Measurements from ENCODE around the gene IL15RA. TPM values are rescaled to one million over a fixed set of nuclear protein-coding genes. Genes with fewer than 3 reads are reported as not detected.

Gene IL15RA
- total RNA-seq, 1 experiment from 2014 or later = 0.66 TPM

DNA sequence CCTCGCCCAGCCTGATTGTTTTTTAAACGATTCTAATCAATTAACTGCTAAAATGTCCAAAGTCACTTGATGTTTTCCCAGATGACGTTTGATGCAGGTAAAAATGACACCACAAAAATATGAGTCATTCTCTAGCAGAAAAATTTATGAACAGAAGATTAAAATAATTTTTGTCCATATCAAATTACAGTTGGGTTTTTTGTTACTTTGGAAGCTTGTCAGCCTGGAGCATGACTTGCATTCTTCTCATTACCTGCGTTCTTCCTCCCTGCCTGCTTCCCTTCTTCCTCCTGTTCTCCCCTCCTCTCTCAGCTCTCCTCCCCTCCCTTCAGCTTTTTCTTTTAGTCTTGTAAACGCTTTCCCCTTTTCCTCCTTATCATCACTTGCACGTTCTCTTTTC lies 18.7 kb downstream of the IL15RA start:
- H3K4me3 Mint-ChIP-seq (ENCODE audit: unreplicated experiment) = no peak overlapping the region

DNA sequence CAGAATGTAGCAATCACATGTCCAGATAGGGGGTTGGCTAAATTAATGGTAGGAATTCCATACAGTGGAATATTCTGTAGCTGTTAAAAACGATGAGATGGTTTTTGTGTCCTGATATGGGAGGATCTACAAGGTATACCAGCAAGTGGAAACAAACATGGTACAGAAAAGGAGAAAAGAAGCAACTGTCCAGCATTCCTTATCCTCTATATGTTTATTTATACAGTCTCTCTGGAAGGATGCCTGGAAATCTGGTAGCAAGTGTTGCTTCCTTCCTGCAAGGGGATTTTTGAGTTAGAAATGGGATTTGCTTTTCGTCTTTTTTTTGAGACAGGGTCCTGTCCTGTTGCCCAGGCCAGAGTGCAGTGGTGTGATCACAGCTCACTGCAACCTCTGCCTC lies 19.3 kb downstream of the IL15RA start:
- no peak overlapping the region for H3K27ac Mint-ChIP-seq (ENCODE audit: unreplicated experiment)
- H3K36me3 Mint-ChIP-seq (ENCODE audit: insufficient read depth, unreplicated experiment) = no peaks in the 10 kb centered on the region
- CTCF ChIA-PET = no interaction called here
- intact Hi-C loops (cut with micrococcal nuclease; ENCODE audit: unreplicated experiment) = no loop called here
- no TSS peak for BruUV-seq (replicated peaks)
- H3K4me3 ChIP-seq (ENCODE audit: low read depth, low read length) = no peak overlapping the region
- H3K27me3 Mint-ChIP-seq (ENCODE audit: insufficient read depth, unreplicated experiment) = no peaks in the 10 kb centered on the region
- no peaks in the 10 kb centered on the region for H3K4me1 Mint-ChIP-seq (ENCODE audit: low read depth, unreplicated experiment)
- no peaks in the 10 kb centered on the region for H3K9me3 Mint-ChIP-seq (ENCODE audit: unreplicated experiment)
- H3K9me3 ChIP-seq = no peaks in the 10 kb centered on the region
- POLR2A ChIA-PET = no interaction called here
- H3K36me3 ChIP-seq (ENCODE audit: control insufficient read depth, insufficient read depth, low read length) = no peaks in the 10 kb centered on the region
- no peaks in the 10 kb centered on the region; the same call in 1 of the 2 replicates for H3K27me3 ChIP-seq (replicated peaks; ENCODE audit: control insufficient read depth, insufficient read depth, low read length)
- TF ChIP-seq, protein P1, sequence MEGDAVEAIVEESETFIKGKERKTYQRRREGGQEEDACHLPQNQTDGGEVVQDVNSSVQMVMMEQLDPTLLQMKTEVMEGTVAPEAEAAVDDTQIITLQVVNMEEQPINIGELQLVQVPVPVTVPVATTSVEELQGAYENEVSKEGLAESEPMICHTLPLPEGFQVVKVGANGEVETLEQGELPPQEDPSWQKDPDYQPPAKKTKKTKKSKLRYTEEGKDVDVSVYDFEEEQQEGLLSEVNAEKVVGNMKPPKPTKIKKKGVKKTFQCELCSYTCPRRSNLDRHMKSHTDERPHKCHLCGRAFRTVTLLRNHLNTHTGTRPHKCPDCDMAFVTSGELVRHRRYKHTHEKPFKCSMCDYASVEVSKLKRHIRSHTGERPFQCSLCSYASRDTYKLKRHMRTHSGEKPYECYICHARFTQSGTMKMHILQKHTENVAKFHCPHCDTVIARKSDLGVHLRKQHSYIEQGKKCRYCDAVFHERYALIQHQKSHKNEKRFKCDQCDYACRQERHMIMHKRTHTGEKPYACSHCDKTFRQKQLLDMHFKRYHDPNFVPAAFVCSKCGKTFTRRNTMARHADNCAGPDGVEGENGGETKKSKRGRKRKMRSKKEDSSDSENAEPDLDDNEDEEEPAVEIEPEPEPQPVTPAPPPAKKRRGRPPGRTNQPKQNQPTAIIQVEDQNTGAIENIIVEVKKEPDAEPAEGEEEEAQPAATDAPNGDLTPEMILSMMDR (IDR thresholded peaks at IDR 0.05; ENCODE audit: insufficient read depth in 1 of 2, low read depth in 1 of 2, low read length in 1 of 2, severe bottlenecking in 1 of 2, unreplicated experiment in 1 of 2) = no peak
- H3K4me3 Mint-ChIP-seq (ENCODE audit: unreplicated experiment) = no peak overlapping the region
- no peak for DNase-seq
- no peaks in the 10 kb centered on the region for H3K4me1 ChIP-seq

More for the DNA sequence above, 18.7 kb downstream of the IL15RA start:
- no peaks in the 10 kb centered on the region for H3K4me1 ChIP-seq
- no peaks in the 10 kb centered on the region; the same call in 1 of the 2 replicates for H3K27me3 ChIP-seq (replicated peaks; ENCODE audit: control insufficient read depth, insufficient read depth, low read length)
- Mint-ChIP-seq H3K27me3 (ENCODE audit: insufficient read depth, unreplicated experiment) (no peaks in the 10 kb centered on the region), H3K4me1 (ENCODE audit: low read depth, unreplicated experiment) (no peaks in the 10 kb centered on the region), H3K27ac (ENCODE audit: unreplicated experiment) (no peak overlapping the region), H3K36me3 (ENCODE audit: insufficient read depth, unreplicated experiment) (no peaks in the 10 kb centered on the region), H3K9me3 (ENCODE audit: unreplicated experiment) (no peaks in the 10 kb centered on the region)
- DNase-seq = no peak
- no peaks in the 10 kb centered on the region for H3K36me3 ChIP-seq (ENCODE audit: control insufficient read depth, insufficient read depth, low read length)
- intact Hi-C loops (cut with micrococcal nuclease; ENCODE audit: unreplicated experiment) = no loop called here
- TF ChIP-seq, protein P1 (IDR thresholded peaks at IDR 0.05; ENCODE audit: insufficient read depth in 1 of 2, low read depth in 1 of 2, low read length in 1 of 2, severe bottlenecking in 1 of 2, unreplicated experiment in 1 of 2) = no peak
- POLR2A ChIA-PET = interaction anchor here (0.5 kb wide), 2 partner anchors 100 to 114 kb away, joined by 3 read pairs; no protein-coding TSS in a partner anchor
- CTCF ChIA-PET = interaction anchor here (0.6 kb wide), 1 partner anchor 129 kb away, joined by 4 read pairs; no protein-coding TSS in a partner anchor
- no peaks in the 10 kb centered on the region for H3K9me3 ChIP-seq
- no TSS peak for BruUV-seq (replicated peaks)
- no peak overlapping the region for H3K4me3 ChIP-seq (ENCODE audit: low read depth, low read length)

DNA sequence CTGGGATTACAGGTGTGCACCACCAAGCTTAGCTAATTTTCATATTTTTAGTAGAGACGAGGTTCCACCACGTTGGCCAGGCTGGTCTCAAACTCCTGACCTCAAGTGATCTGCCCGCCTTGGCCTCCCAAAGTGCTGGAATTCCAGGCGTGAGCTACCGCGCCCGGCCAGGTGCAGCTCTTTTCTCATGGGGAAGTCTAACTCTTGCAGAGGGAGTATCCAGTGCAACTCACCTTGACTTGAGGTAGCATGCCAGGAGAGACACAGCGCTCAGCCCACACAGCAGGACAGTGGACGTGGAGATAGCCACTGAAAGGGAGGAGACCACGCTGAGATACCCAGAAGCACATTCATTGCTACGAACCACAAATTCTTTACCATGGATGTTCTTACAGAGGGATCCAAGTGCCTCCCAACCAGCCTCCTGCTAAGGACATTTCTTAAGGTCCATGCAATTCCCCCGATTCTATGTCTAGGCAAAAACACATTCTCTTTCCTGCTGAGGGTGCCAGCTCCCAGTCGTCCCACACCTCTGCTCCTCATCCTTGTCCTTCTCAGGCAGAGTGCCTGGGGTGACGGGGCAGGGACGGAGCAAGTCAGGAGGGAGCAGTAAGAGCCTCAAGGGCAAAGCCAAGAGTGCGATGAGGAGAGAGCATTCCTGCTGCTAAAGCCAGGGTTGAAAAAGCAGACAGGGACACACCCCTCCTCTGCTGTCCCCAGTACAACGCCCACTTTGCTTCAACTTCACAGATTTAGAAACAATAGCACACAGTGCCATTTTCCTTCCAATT lies 21.0 kb downstream of the IL15RA start:
- intact Hi-C loops (cut with micrococcal nuclease; ENCODE audit: unreplicated experiment) = no loop called here
- H3K27ac Mint-ChIP-seq (ENCODE audit: unreplicated experiment) = no peak overlapping the region
- DNase-seq = peak in 1 of 2 experiments; percentile 35

More for the DNA sequence above, 21.0 kb downstream of the IL15RA start:
- no peak overlapping the region for H3K4me3 ChIP-seq (ENCODE audit: low read depth, low read length)
- no peaks in the 10 kb centered on the region for H3K9me3 ChIP-seq
- H3K4me1 ChIP-seq = peaks cover under 1% of the 10 kb centered on the region; the same call in 1 of the 2 replicates
- ChIA-PET CTCF (interaction anchor here (0.7 kb wide), 1 partner anchor 655 kb away, joined by 4 read pairs; no protein-coding TSS in a partner anchor), POLR2A (no interaction called here)
- no peak overlapping the region for H3K4me3 Mint-ChIP-seq (ENCODE audit: unreplicated experiment)
- no peaks in the 10 kb centered on the region for H3K36me3 ChIP-seq (ENCODE audit: control insufficient read depth, insufficient read depth, low read length)
- no peaks in the 10 kb centered on the region for H3K9me3 Mint-ChIP-seq (ENCODE audit: unreplicated experiment)
- no peaks in the 10 kb centered on the region for H3K4me1 Mint-ChIP-seq (ENCODE audit: low read depth, unreplicated experiment)
- no peaks in the 10 kb centered on the region for H3K36me3 Mint-ChIP-seq (ENCODE audit: insufficient read depth, unreplicated experiment)
- no peaks in the 10 kb centered on the region; the same call in 1 of the 2 replicates for H3K27me3 ChIP-seq (replicated peaks; ENCODE audit: control insufficient read depth, insufficient read depth, low read length)
- no TSS peak for BruUV-seq (replicated peaks)
- TF ChIP-seq, protein P1 (IDR thresholded peaks at IDR 0.05; ENCODE audit: insufficient read depth in 1 of 2, low read depth in 1 of 2, low read length in 1 of 2, severe bottlenecking in 1 of 2, unreplicated experiment in 1 of 2) = no peak
- no peaks in the 10 kb centered on the region for H3K27me3 Mint-ChIP-seq (ENCODE audit: insufficient read depth, unreplicated experiment)
